HG02943 (cell line): ENCODE results near the gene FGD1.

Source experiments
- ATAC-seq: cut with Tn5 transposase; IDR thresholded peaks from one replicate; pipeline ENCODE4 v1.9.1; 2021; ENCODE audit warnings: mild to moderate bottlenecking, low read depth, moderate library complexity; ENCODE audit not compliant: unreplicated experiment

The FGD1 gene

GRCh38 chrX:54411732-54412131, 84.3 kb downstream of the FGD1 start:
- no peak for ATAC-seq

GRCh38 chrX:54407266-54407665, 88.8 kb downstream of the FGD1 start:
- ATAC-seq: no peak

- no peak for ATAC-seq
Observed at GRCh38 chrX:54397113-54397512, 98.9 kb downstream of the FGD1 start.
